DMS 273 treated with DMSO at 0.1 percent for 48 hours (cell line): ENCODE results near the gene HS3ST5.
"Not testable (repeated sequence)": the region's sequence is repeated elsewhere in the genome, so short reads cannot be mapped to it uniquely, and the experiment has no call there.

Source experiments
- DNase-seq: peaks from one replicate; lab custom pipeline; 2025; lab: John Stamatoyannopoulos, UW

Gene HS3ST5

GRCh38 chr6:114276783-114277182, 66.0 kb downstream of the HS3ST5 start:
- DNase-seq: no peak

GRCh38 chr6:114274836-114275235, 68.0 kb downstream of the HS3ST5 start:
- no peak for DNase-seq

DNA sequence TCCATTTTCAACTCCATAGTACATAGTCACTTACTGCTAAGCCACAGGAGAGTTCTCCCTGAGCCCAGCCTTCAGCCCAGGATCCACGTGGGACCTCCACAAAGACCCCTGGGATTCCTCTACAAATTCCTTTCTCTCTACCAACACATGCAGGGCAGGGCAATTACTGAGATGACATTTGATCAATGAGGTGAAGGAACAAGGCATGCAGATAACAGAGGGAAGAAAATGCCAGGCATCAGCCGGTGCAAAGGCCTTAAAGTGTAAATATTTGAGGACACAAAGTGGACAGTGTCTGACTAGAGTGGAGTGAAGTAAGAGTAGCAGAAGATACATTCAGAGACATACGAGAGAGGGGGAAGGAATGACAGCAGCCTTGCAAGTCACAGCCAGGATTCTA, 70.2 kb downstream of the HS3ST5 start:
- no peak for DNase-seq

DNA sequence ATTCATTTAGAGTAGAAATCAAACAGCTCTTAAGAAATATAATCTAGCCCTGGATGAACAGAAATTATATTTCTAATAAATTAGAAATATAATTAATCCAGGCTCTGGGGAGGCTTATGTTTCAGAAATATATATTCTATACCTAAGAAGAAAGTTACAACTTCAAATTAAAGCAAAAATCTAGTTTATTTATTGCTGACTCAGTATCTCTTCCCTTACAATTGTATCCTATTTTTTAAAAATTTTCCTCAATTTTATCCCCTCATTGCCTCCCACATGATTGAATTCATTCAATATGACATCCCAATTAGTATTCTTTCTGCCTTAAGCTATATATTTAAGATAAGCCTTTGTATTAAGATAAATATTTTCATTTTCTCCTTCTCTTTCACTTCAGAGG, 71.4 kb downstream of the HS3ST5 start:
- no peak for DNase-seq

DNA sequence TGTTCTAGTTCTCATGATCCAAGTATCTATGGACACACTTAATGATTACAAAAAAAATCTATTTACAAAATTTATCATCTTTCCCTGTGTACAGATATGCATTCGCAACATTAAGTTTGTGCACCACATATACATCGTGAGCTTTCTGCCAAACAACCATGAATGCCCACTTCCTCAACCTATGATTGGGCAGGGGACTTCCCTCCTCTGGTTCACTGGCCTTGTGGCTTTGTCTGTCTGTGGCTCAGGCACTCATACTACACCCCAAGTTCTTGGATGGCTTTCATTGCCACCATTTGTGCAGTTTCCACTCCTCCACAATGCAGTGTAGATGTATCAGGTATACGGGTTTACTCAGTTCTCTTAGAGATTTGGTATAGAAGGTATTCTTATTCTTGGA, 74.9 kb downstream of the HS3ST5 start:
- no peak for DNase-seq

DNA sequence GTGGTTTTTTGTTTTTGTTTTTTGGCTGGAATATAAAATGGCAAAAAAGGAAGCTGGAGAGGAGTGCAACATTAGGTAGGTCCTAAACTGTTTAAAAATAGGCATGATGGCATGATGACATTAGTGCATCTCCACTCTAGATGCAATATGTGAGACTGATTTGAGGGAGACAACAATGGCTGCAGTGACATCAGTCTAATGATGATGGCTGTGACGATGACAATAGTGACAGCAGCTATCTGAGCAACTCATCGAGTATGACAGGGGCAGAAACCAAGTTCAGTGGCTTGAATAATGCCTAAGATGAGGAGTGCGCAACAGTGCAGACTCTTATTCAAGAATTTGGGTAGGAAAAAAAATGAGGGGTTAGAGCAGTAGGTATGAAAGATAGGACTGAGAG, 82.0 kb downstream of the HS3ST5 start:
- DNase-seq: no peak

DNA sequence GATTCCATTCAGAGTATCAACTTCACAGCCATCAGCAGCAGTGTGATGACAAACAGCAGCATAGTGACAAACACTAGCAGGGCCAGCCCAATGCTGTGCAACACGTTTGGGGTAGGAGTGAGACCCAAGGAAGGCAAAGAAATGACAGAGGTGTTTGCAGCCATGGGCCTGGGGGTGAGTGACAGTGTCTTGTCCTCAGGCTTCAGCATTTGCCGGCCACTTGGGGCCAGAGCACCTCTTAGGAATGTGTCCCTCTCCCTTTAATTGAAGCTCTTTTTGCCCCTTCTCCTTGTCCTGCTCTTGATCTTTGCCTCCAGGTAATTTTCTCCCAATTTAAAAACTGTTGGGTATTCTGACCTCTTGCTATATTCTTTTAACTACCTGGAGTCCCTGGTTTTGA, 84.4 kb downstream of the HS3ST5 start:
- DNase-seq: no peak

GRCh38 chr6:114253431-114253830, 89.4 kb downstream of the HS3ST5 start:
- DNase-seq: no peak

DNA sequence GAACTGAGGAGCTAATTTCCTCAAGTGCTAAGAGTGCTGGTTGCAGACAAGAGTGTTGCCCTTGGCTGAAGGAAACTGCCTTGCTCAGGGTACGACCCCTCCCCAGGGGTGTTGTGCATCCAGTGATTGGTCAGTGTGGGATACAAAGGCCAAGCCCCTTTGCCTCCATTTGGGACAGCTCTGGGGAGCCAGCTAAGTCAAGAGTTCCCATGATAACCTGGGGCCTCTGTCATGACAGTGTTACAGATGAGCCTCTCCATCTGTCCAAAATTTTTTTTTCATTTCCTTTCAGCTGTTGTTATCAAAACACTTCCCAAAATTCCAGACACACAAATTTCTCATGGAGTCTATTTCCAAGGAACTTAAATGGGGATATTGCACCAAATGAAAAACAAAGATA, 93.3 kb downstream of the HS3ST5 start:
- no peak for DNase-seq

DNA sequence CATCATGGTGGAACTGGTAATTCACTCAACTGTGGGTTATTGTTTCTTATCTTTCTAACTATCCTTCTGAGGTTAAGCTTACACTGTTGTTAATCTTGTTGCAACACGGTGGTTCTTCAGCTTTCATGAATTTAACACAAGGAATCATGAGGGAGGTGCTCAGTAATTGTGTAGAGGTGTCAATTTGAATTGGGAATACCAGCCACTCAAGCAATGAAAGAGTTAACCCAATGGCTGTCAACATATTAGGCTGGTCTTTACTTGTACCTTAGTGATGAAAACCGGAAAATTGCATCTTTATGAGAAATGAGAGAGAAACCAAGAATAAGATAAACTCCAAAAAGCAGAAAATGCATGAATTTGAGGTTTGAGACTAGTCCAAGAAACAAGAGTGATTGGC, 95.7 kb downstream of the HS3ST5 start:
- DNase-seq: no peak

DNA sequence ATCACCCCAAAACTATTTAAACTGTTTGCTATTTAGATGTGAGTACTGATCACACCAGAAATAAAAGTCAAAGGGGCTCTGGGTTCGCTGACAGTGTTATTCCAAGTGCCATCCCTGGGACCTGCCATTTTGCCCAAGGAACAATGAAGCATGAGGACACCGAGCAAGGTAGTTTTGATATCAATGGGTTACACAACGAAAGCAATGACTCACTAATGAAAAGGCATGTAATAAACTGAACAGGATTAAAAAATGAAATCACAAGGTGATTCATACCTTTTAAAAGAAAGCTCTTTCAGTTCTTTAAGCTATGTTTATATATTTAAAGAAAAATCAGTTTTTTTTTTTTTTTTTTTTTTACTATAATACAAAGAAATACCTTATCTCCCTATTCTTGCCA, 102.0 kb downstream of the HS3ST5 start:
- DNase-seq: no peak

GRCh38 chr6:114228675-114229074, 114.1 kb downstream of the HS3ST5 start:
- DNase-seq: no peak

DNA sequence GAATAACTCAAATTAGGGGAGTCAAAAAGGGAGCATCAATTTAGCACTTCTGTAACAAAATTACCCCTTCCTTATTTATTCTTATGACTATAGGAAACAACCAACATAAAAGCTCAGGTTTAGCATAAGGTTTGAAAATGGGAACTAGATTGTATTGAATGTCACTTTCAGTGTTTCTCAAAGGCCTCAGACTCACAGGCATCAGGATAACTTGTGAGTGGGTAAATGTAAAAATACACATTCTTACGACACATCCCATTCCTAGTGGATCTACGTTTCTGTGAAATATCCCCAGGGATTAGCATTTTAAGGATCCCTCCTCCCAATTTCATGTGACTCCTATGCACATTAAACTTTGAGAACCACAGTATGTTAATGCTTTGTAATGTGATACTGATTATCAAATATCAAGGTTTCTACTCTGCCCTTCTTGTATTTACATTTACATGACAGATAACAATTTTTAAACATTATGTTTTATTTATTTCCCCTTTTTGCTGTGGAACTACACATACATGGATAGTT, 114.8 kb downstream of the HS3ST5 start:
- no peak for DNase-seq

GRCh38 chr6:114220241-114220640, 122.6 kb downstream of the HS3ST5 start:
- DNase-seq: no peak

- DNase-seq: no peak
Measured at GRCh38 chr6:114218437-114219340, 124.1 kb downstream of the HS3ST5 start.

DNA sequence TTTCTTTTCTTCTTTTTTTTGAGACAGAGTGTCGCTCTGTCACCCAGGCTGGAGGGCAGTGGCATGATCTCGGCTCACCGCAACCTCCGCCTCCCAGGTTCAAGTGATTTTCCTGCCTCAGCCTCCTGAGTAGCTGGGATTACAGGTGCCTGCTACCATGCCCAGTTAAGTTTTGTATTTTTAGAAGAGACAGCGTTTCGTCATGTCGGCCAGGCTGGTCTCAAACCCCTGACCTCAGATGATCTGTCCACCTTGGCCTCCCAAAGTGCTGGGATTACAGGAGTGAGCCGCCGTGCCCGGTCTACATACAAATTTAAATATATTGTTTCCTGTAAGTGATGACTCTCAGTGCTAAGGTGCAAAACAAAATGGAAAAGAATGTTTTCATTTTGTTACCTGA, 124.8 kb downstream of the HS3ST5 start:
- DNase-seq: not testable (repeated sequence)

DNA sequence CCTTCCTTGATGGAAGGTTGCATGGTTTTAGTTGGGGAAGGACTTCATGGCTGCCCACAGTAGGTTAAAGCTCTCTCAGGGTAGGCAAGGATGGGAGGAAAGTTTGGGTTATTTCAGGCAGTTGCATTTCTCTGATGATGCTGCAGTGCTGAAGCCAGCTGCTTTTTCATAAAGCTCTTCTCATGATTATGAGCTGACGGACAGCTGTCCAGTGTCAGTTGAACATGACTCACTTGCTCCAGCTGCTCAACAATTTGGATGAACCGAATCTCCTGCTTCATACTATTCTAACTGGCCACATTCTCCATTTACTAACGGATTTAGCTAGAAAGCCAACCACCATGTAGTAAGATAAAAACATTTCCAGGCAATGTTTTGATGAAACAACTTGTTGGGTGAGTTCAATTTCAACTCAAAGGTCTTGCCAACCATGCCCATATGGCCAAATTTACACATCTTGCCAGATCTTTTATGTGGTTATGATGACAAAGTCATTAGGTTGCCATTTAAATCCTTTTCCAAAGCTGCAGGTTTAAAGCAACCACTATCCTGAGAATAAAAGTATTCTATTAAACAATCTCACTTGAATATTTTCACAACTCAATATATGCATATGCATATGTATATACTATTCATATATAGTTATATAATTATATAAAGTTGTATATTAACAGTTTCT, 125.9 kb downstream of the HS3ST5 start:
- DNase-seq: peak; percentile 68

GRCh38 chr6:114210467-114210866, 132.4 kb downstream of the HS3ST5 start:
- DNase-seq: no peak

- no peak for DNase-seq
Measured at GRCh38 chr6:114203460-114203859, 139.4 kb downstream of the HS3ST5 start.

DNA sequence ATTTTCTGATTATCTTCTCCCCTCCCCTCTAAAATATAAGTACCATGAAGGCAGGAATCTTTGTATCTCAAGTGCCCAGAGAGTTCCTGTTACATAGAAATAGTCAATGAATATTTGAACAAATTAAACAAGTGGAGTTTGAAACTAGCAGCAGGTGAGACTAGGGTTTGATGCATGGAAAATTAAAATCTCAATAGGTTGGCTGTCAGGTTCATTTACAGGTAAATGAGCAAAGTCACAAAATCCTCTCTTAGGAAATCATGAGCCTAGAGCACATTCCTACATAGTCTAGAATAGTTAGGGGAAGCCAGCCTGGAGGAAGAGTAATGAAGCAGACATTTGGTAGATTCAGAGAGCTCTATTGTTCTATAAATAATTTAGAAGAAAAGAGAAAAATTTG, 140.4 kb downstream of the HS3ST5 start:
- no peak for DNase-seq

DNA sequence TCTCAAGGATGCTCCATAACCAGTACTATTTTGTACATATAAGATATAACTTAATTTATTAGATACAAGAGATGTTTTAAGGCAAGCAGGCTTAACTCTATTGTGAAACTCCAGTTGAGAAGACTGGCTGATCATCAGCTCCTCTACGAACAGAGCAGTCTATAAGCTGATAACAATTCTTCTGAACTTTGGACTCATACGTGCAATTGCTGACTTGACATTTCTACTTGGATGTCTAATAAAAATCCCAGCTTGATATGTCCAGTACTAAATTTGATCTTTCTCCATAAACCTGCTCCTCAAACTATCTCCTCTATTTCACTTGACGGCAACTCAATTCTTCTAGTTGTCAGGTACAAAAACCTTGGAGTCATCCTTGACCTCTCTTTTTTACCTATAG, 141.9 kb downstream of the HS3ST5 start:
- DNase-seq: no peak

DNA sequence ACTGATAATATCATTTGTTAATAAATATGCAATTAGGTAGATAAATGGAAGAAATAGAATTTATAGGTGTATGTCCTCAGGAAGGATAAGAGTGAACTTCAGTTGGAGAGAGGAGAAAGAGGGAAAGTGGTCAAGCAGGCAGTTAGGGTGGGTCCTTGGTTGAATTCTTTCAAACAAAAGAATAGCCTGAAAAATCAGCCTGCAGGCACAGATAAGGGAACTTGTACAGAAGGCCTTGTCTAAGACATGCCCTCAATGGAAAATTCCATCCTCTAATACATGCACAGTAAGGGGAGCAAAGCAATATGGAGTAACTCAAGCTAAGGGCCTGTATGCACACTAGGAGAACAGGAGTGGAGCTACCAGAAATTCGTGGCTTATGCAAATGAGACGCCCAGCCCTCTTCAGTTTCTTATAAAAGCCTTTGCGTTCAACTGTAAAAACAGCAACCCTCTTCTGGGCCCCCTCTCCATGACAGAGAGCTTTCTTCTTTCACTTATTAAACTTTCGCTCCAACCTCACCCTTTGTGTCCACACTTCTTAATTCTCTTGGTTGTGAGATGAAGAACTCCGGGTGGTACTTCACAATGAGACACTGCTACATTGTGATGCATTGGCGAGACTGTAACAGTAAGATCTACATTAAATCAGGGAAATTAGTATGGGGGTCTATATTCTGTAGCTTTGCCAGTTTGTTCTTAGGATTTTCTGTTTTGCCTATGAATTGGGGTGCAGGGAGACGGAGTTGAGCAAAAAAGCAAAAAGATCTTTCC, 147.0 kb downstream of the HS3ST5 start:
- no peak for DNase-seq

DNA sequence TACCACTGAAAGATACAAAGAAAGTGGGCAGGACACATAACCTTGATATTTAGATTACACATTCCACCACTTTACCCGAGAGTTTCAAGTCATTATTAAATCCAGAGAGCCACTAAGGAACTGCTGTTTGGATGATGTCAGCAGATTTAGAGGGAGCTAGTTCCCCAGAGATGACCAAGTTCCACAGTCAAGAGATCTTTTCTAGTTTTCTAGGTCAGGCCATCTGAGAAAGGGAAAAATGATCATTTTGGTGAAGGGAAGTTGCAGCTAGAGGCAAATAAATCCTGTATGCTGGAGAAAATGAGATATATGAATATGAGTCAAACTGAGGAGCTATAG, 147.8 kb downstream of the HS3ST5 start:
- DNase-seq: no peak
